Smooth muscle cell (in vitro differentiated cells): Measurements from ENCODE around the gene PELI2. TPM values are rescaled to one million over a fixed set of nuclear protein-coding genes. Genes with fewer than 3 reads are reported as not detected.
A peak's percentile ranks its signal among the peaks of the same experiment; 100 is the strongest.

ENCODE experiments used
- DNase-seq: peaks from one replicate; lab custom pipeline; 2025; ENCODE audit not compliant: unreplicated experiment; lab: John Stamatoyannopoulos, UW
- H2AFZ ChIP-seq: fragments of 200-600 bp; sonication (generic); 2 replicates; pipeline ENCODE4 v1.6.0; 2016; ENCODE audit warnings: antibody characterized with exemption, low read depth, mild to moderate bottlenecking
- H3F3A ChIP-seq: fragments of 200-600 bp; sonication (generic); 2 replicates; pipeline ENCODE4 v1.6.0; 2017; ENCODE audit warnings: antibody characterized with exemption, low read depth
- H3K27ac ChIP-seq: fragments of 200-600 bp; sonication (generic); 2 replicates; pipeline ENCODE4 v1.5.1; 2016; ENCODE audit warnings: low read depth, mild to moderate bottlenecking
- H3K27me3 ChIP-seq: fragments of 200-600 bp; sonication (generic); 2 replicates; pipeline ENCODE4 v1.6.1; 2016; ENCODE audit warnings: low read depth, mild to moderate bottlenecking
- H3K36me3 ChIP-seq: fragments of 200-600 bp; sonication (generic); 2 replicates; pipeline ENCODE4 v1.5.1; 2016; ENCODE audit warnings: low read depth
- H3K4me1 ChIP-seq: fragments of 200-600 bp; sonication (generic); 2 replicates; pipeline ENCODE4 v1.5.1; 2016; ENCODE audit warnings: low read depth
- H3K4me2 ChIP-seq: fragments of 200-600 bp; sonication (generic); 2 replicates; pipeline ENCODE4 v1.6.0; 2016; ENCODE audit warnings: mild to moderate bottlenecking
- H3K4me3 ChIP-seq: fragments of 200-600 bp; sonication (generic); 2 replicates; pipeline ENCODE4 v1.5.1; 2016; ENCODE audit warnings: mild to moderate bottlenecking
- H3K79me2 ChIP-seq: fragments of 200-600 bp; sonication (generic); 2 replicates; pipeline ENCODE4 v1.6.0; 2016; ENCODE audit warnings: low read depth, mild to moderate bottlenecking
- H3K9ac ChIP-seq: fragments of 200-600 bp; sonication (generic); 2 replicates; pipeline ENCODE4 v1.6.0; 2016; ENCODE audit warnings: low read depth
- H3K9me3 ChIP-seq: fragments of 200-600 bp; sonication (generic); replicated peaks from 2 replicates; pipeline ENCODE4 v1.5.1; 2016; ENCODE audit warnings: low read depth
- H4K20me1 ChIP-seq: fragments of 200-600 bp; sonication (generic); 2 replicates; pipeline ENCODE4 v1.6.0; 2016; ENCODE audit warnings: low read depth
- CTCF ChIP-seq: fragments of 200-600 bp; sonication (generic); IDR thresholded peaks from 2 replicates; pipeline ENCODE4 v1.5.1; 2017; ENCODE audit warnings: borderline replicate concordance, mild to moderate bottlenecking, antibody characterized with exemption; ENCODE audit not compliant: insufficient read depth, poor library complexity, severe bottlenecking
- WGBS: methylation state at CpG from one replicate; pipeline ENCODE4 v1.1.7; 2016; ENCODE audit warnings: low lambda C conversion rate; 5-methylcytosine and 5-hydroxymethylcytosine counted together
- polyA plus RNA-seq: library from polyadenylated mRNA; unstranded; fragments of >200 nt; fragmentation: Nextera tagmentation; extraction: Ambion mirVana; gene quantifications from 2 replicates; pipeline ENCODE4 v1.2.1, GENCODE V29; 2016
- total RNA-seq: library from RNA; depleted of rRNA; stranded (reverse); fragments of >200 nt; gene quantifications from 2 replicates; pipeline ENCODE4 v1.2.3, GENCODE V29; 2014

Gene PELI2
- total and polyA plus RNA-seq, 2 experiments from 2014 or later: 4.6 to 9.1 TPM

DNA sequence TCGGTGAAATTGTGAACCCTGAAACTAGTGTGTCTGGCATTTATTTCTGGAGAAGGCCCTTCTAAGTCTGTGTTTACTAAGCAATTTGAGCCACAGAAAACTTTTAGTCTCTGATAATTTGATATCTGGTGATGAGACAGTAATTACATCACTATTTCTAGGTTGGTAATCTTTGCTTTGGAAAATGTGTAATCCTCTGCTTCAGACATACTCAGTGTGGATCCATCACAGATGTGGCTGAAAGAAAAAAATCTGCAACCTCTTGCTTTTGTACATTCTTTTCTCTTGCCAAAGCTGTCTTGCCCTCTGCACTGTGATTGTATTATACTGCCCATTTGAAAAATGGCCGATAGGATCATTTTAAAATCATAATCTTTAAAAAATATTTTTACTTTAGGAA, 78.1 kb downstream of the PELI2 start:
- H3K4me2 ChIP-seq: peak overlapping the region; percentile 56
- no peak overlapping the region for H2AFZ ChIP-seq
- peaks cover 18% of the 10 kb centered on the region for H3F3A ChIP-seq
- H3K4me3 ChIP-seq: no peak overlapping the region
- no peaks in the 10 kb centered on the region for H3K27me3 ChIP-seq
- no peaks in the 10 kb centered on the region for H3K36me3 ChIP-seq
- peaks cover 33% of the 10 kb centered on the region for H3K4me1 ChIP-seq
- 63% methylated on average over 2 of the region's 2 CpGs for WGBS
- H3K9ac ChIP-seq: peak overlapping the region; percentile 61
- no peak for DNase-seq
- H3K27ac ChIP-seq: peak overlapping the region; percentile 87
- peaks cover 7% of the 10 kb centered on the region for H3K79me2 ChIP-seq
- H4K20me1 ChIP-seq: no peaks in the 10 kb centered on the region
- no peaks in the 10 kb centered on the region for H3K9me3 ChIP-seq
- TF ChIP-seq CTCF: no peak

DNA sequence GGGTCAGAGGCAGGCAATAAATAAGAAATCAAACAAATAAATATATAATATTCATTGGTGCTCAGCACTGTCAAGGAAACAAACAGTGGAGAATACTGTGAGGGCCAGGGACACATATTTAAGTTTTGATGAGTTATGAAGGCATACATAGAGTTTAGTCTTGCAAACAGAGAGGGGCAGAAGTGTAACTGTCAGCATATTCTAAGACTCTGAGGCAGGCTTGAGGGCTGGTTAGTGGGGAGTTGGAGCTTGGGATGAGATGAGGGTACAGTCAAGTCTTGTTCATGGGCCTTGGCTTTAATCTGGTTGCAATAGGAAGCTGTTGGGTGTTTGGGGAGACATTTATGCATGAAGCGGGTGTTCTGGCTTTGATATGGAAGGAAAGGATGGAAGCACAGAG, 78.9 kb downstream of the PELI2 start:
- H3K4me2 ChIP-seq: no peak overlapping the region
- no peak overlapping the region for H3K9ac ChIP-seq
- 100% methylated on average over 1 of the region's 1 CpG for WGBS
- no peaks in the 10 kb centered on the region for H3K9me3 ChIP-seq
- peaks cover 7% of the 10 kb centered on the region for H3K79me2 ChIP-seq
- H3K27me3 ChIP-seq: no peaks in the 10 kb centered on the region
- H4K20me1 ChIP-seq: no peaks in the 10 kb centered on the region
- peaks cover 33% of the 10 kb centered on the region for H3K4me1 ChIP-seq
- no peak for TF ChIP-seq CTCF
- H3K4me3 ChIP-seq: no peak overlapping the region
- H2AFZ ChIP-seq: no peak overlapping the region
- no peaks in the 10 kb centered on the region for H3K36me3 ChIP-seq
- peak overlapping the region; percentile 87 for H3K27ac ChIP-seq
- peaks cover 22% of the 10 kb centered on the region for H3F3A ChIP-seq
- DNase-seq: no peak

GRCh38 chr14:56198438-56198837, 80.2 kb downstream of the PELI2 start:
- Histone ChIP-seq H3K4me2 (no peak overlapping the region), H2AFZ (no peak overlapping the region), H3K4me1 (peaks cover 25% of the 10 kb centered on the region), H3K9me3 (no peaks in the 10 kb centered on the region), H3K27ac (peak overlapping the region; percentile 97), H3F3A (peaks cover 22% of the 10 kb centered on the region), H3K27me3 (no peaks in the 10 kb centered on the region), H3K4me3 (no peak overlapping the region), H4K20me1 (no peaks in the 10 kb centered on the region), H3K36me3 (no peaks in the 10 kb centered on the region), H3K9ac (peak overlapping the region; percentile 53), H3K79me2 (peaks cover 7% of the 10 kb centered on the region)
- DNase-seq: no peak
- WGBS: 84% methylated on average over 2 of the region's 2 CpGs
- no peak for TF ChIP-seq CTCF
